Measurements from ENCODE around the gene TEPSIN.
"Not testable (repeated sequence)": the region's sequence is repeated elsewhere in the genome, so short reads cannot be mapped to it uniquely, and the experiment has no call there.

The TEPSIN gene

GRCh38 chr17:81236784-81237183 is 2.1 kb downstream of the TEPSIN start:
- no peak for DNase-seq (ENCODE audit: low spot score)

DNA sequence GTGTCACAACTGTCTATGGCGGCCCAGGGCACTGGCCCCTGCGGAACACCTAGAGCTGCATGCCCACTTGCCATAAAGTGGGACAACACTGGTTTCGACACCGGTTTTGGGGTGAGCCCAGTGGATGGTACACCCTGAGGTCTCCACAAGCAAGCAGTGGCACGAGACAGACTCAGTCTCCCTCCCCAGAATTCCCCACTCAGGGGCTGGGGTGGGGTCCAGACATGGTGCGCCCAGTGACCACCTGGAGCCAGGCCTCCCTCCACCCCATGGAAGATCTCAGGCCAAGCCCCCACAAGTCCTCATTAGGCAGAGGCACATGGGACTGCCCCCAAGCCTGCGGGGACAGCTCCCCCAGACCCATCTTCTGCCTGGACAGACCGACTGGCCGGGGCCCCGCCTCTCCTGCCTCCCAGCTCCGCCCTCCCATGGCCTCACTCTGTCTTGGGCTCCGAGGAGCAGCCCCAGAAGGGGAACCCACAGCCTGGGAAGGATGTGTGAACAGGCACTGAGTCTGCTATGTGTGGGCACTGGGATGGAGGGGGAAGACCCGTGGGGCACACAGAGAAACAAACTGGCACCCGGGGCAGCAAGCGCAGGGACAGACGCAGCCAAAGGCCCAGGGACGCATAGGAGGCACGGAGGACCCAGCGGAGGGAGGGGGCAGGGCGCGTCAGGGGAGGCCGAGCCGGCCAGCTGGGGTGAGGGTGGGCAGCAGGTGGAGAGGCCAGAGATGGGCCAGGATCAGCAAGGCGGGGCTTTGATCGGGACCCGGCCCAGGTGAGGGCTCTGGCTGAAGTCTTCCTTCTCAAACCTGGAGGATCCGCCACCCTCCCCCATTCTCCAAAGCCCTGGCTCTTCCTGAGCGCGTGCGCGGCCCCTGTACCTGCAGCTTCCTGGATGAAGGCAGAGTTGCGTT is 2.8 kb downstream of the TEPSIN start:
- DNase-seq (ENCODE audit: low spot score): no peak

- no peak for DNase-seq (ENCODE audit: low spot score)
These were observed 3.7 kb downstream of the TEPSIN start for GRCh38 chr17:81234940-81235821.

DNA sequence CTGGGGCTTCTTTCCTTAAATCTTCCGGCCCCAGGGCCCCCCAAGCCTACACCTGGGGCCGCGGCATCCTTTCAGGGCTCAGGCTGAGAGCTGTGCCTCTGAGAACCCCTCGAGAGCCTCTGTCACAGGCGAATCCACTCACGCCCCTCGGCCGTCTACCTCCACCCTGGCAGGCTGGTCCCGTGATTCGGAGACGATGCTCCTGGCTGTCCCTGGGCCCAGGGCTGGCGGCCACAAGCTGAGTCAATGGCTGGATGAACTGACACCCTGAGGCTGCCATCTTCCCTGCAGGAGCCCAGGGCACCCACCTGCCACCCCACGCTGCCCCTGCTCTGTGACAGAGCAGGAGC is 4.4 kb downstream of the TEPSIN start:
- no peak for DNase-seq (ENCODE audit: low spot score)

DNA sequence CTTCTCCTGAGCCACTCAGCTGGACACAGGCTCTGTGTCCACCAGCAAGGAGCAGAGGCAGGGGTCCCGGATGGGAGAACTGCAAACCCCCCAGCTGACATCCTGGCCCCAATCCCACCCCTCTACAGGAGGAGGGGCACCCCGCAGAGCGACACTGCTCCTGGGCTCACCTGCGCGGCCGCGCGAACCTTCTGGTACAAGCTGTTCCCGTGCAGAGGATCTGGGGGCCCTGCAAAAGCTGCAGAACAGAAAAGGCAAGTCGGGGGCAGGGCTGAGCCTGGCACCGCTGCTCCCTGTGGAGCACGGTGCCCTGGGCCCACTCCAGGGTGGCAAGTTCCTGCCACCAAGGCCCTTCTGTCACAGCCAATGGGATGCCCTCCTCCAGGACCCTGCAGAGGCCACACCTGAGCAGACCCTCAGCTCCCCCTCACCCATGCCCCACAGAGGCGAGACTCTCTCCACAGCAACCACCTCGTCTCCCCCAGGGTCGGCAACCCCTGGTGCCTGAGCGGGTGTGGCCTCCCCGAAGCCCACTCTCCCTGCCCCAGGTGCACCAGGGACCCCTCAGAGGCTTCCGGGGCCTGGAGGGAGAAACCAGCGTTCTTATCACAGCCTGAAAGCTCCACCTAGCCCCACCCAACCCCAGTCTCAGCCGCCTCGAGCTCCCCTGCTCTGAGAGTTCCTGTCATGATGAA is 4.9 kb downstream of the TEPSIN start:
- DNase-seq (ENCODE audit: low spot score): no peak

GRCh38 chr17:81233316-81233715 is 5.5 kb downstream of the TEPSIN start:
- DNase-seq (ENCODE audit: low spot score): no peak

DNA sequence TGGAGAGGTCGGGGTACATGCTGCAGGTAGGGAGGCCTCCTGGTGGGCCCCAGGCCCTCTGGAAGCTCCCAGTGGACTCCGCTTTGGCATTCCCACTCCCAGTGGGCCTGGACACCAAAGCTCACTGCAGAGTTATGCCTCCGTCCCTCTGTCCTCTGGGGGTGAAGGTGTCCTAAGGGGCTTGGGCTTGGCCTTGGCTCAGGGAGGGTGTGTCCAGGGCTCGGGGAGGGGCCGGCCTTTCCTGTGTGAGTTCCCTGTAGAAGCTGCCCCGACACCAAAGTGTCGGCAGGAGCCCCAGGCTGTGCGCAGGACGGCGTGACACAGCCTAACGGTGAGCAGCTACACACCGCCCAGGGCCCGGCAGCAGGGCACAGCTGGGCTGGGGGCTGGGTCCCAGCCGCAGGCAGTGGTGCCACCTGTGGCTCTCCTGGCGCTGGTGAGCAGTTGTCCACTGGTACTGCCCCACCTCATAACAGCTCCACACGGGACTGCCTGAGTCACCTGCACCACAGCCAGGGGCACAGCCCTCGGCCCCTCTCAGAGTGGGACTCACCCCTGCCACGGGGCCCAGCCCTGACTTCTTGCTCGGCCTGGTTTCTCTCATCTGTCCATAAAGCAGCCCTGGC is 6.1 kb downstream of the TEPSIN start:
- no peak for DNase-seq (ENCODE audit: low spot score)

DNA sequence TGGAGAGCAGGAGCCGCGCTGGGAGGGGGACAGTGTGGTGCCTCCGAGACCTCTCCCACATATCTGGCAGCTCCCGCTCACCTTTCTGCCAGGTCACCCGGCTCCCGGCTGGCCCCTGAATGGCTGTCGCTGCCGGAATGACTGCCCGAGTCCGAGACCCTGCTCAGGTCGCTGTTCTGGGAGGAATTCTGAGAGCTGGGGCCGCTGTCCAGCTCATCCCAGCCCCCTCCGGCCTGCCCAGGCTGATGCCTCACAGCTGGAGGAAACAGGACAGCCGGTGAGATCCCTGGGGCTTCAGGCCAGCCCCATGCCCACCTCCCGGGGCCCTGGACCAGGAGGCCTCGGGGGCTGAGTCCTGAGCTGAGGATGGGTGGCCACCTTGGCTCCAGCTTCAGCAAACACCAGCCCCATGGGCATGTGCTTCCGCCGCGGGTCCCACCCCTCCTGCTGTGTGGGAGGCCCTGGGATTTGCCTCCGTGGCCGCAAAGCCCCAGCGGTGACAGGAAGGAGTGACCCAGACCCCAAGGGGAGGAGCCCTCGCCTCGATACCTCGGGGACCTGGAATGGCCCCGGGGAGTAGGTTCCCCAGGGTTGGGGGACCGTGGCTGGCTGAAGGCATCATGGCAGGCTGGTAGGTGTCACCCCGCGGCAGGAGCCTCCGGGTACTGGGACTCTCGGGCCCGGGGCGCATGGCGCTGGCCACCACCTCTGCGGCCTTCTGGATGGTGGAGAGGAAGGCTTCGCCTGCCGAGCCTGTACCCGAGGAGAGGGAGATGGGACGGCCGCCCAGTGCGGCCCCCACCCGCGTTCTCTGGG is 6.9 kb downstream of the TEPSIN start:
- DNase-seq (ENCODE audit: low spot score): no peak

GRCh38 chr17:81231121-81231645 is 7.7 kb downstream of the TEPSIN start:
- no peak for DNase-seq (ENCODE audit: low spot score)

DNA sequence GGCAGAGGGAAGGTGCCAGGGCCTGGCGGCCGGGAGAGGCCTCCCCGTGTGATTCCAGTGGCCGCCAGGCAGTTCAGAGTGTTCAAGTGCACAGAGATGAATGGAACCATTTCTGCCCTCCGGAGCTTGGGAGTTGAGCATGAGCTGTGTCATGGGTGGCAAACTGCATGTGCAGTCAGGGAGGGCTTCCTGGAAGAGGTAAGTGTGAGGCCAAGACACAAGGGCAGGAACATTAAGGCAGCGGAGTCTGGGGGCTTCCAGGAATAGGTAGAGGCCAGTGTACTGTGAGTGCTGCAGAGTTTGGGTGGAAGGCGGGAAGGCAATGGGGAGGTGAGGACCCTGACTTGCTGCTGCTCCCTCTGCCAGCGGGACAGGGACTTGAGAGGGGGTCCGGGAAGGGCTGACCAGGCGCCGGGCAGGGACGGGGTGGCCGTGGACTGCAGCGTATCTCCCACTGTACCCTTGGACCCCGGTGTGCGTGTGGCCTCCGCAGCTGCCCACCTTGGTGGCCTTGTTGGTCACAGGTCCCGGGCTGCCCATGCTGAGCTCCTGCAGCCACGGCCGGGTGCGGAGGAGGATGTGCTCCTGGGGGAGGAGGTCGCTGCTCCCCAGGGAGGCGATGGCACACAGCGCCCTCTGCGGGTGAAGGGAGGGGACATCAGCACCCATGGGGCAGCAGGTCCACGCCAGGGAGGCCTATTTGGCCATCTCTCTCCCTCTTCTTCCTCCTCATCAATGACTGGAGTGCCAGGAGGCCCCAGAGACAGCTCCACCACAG is 8.6 kb downstream of the TEPSIN start:
- DNase-seq (ENCODE audit: low spot score): no peak

DNA sequence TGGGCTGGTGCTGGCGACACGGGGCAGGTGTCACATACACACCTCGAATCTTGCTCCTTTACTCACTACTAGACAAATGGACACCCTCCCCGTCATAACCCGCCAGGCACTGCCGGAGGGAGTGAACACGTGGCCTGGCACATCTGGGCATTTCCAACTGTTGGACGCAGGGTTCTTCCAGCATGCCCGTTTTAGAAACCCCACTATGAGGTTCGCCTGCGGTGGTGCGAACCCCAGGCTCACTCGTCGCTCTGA is 9.3 kb downstream of the TEPSIN start:
- DNase-seq (ENCODE audit: low spot score): no peak

DNA sequence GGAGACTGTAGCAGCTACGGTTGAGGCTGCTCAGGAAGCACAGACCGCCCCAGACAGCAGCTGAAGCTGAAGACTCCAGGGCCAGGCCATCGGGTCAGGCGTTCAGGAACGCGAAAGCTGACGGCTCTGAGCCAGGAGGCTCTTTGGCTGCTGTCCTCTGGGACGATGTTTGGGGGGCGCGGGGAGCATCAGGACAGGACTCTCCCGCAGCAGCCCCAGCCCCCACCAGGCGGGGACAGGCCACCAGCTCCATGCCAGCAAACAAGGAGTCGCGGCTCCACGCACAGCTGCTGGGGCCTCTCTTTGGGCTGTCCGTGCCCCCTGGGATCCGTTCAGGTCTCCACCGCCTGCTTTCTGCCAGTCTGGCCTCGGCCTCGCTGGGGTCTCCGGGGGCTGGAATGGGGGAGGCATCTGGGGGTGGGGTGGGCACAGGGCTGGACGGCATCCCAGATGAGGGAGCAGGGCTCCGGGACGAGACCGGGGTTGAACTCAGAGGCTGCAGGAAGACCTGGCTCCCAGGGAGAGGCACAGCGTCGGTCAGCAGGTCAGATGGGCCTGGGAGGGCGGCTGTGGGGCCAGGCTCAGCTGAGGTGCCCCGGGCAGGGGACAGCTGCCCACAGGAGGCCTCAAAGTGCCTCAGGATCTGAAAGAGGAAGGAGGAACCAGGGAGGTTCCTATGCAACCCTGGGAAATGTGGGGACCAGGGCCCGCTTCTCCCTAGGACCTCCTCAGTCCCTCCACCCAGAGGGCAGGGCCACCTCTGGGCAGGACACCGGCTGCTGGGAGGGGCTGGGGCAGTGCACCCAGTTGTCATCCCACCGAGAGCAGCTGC is 9.8 kb downstream of the TEPSIN start:
- DNase-seq (ENCODE audit: low spot score): no peak

GRCh38 chr17:81228420-81228819 is 10.4 kb downstream of the TEPSIN start:
- DNase-seq (ENCODE audit: low spot score): no peak

- not testable (repeated sequence) for DNase-seq (ENCODE audit: low spot score)
These were observed 11.2 kb downstream of the TEPSIN start for GRCh38 chr17:81227630-81228029.

- DNase-seq (ENCODE audit: low spot score): no peak
These were observed 15.1 kb downstream of the TEPSIN start for GRCh38 chr17:81223762-81224130.

GRCh38 chr17:81222906-81223761 is 15.7 kb downstream of the TEPSIN start, which contains the start of gene CEP131:
TSS of gene CEP131 (minus strand) at chr17:81222965. CDS start at chr17:81220056, 2,909 bp downstream.
- DNase-seq (ENCODE audit: low spot score): peak; percentile 99

- DNase-seq (ENCODE audit: low spot score): no peak
These were observed 16.3 kb downstream of the TEPSIN start for GRCh38 chr17:81222620-81222905.

DNA sequence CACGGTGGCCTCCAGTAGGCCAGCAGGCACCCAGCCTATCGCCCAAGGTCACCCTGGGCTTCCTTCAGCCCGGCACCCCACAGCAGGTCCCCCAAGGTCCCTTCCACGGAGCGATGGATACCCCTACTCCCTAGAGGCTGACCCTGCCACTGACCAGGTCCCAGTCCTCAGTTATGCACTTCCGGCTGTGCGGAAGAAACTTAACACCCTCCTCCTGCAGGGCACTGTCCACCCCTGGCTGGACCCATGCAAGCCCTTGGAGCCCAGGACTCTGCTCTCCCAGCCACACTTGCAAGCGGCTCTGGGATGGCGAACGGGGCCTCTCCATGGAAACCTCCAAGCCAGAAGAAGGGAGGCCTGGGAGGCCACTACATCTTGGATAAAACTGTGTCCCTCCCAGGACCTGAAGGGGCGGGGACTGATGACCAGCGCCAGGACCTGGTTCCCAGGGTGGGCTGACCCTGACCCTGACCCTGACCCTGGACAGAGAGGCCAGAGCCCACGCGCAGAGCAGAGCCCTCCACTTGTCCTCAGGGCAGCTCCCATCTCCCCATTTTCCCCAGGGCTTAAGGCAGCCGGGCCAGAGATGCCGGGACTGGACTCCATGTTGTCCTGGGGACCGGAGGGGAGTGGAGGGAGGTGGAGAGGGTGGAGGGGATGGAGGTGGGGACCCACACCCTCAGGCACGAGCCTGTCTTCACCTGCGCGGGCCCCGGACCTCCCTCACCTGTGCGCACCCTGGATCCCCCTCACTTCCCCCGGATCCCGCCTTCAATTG is 16.8 kb downstream of the TEPSIN start:
- DNase-seq (ENCODE audit: low spot score): no peak
